Measurements from ENCODE around the gene PAGE2B.

- TF ChIP-seq, protein P1, sequence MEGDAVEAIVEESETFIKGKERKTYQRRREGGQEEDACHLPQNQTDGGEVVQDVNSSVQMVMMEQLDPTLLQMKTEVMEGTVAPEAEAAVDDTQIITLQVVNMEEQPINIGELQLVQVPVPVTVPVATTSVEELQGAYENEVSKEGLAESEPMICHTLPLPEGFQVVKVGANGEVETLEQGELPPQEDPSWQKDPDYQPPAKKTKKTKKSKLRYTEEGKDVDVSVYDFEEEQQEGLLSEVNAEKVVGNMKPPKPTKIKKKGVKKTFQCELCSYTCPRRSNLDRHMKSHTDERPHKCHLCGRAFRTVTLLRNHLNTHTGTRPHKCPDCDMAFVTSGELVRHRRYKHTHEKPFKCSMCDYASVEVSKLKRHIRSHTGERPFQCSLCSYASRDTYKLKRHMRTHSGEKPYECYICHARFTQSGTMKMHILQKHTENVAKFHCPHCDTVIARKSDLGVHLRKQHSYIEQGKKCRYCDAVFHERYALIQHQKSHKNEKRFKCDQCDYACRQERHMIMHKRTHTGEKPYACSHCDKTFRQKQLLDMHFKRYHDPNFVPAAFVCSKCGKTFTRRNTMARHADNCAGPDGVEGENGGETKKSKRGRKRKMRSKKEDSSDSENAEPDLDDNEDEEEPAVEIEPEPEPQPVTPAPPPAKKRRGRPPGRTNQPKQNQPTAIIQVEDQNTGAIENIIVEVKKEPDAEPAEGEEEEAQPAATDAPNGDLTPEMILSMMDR (IDR thresholded peaks at IDR 0.05) = no peak
- no peak for TF ChIP-seq POLR2A (IDR thresholded peaks at IDR 0.05)
Observed at GRCh38 chrX:55029291-55029690, 45.5 kb upstream of the PAGE2B start.
